Measurements from ENCODE around the gene NR2C2AP. TPM values are rescaled to one million over a fixed set of nuclear protein-coding genes. Genes with fewer than 3 reads are reported as not detected.

NR2C2AP gene
- total RNA-seq, 4 donors from 2014 or later = 7.9 to 22.9 (median 15.7) TPM

- TF ChIP-seq, protein P1, sequence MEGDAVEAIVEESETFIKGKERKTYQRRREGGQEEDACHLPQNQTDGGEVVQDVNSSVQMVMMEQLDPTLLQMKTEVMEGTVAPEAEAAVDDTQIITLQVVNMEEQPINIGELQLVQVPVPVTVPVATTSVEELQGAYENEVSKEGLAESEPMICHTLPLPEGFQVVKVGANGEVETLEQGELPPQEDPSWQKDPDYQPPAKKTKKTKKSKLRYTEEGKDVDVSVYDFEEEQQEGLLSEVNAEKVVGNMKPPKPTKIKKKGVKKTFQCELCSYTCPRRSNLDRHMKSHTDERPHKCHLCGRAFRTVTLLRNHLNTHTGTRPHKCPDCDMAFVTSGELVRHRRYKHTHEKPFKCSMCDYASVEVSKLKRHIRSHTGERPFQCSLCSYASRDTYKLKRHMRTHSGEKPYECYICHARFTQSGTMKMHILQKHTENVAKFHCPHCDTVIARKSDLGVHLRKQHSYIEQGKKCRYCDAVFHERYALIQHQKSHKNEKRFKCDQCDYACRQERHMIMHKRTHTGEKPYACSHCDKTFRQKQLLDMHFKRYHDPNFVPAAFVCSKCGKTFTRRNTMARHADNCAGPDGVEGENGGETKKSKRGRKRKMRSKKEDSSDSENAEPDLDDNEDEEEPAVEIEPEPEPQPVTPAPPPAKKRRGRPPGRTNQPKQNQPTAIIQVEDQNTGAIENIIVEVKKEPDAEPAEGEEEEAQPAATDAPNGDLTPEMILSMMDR (IDR thresholded peaks at IDR 0.05) = no peak
- DNase-seq (ENCODE audit: low spot score) (no peak), ATAC-seq (ENCODE audit: low FRiP score) (no peak)
These were observed 42.7 kb downstream of the NR2C2AP start for GRCh38 chr19:19160461-19161035.

- ATAC-seq (ENCODE audit: low FRiP score) (no peak), DNase-seq (ENCODE audit: low spot score) (no peak)
- TF ChIP-seq, protein P1 (IDR thresholded peaks at IDR 0.05) = no peak
These were observed 43.7 kb downstream of the NR2C2AP start for GRCh38 chr19:19159534-19159933.

GRCh38 chr19:19157808-19158207, 45.4 kb downstream of the NR2C2AP start:
- TF ChIP-seq, protein P1 (IDR thresholded peaks at IDR 0.05) = no peak
- DNase-seq (ENCODE audit: low spot score) = no peak
- ATAC-seq (ENCODE audit: low FRiP score) = no peak

- DNase-seq (ENCODE audit: low spot score) (no peak), ATAC-seq (ENCODE audit: low FRiP score) (no peak)
- TF ChIP-seq, protein P1 (IDR thresholded peaks at IDR 0.05) = no peak
These were observed 47.6 kb downstream of the NR2C2AP start for GRCh38 chr19:19155495-19156219.

DNA sequence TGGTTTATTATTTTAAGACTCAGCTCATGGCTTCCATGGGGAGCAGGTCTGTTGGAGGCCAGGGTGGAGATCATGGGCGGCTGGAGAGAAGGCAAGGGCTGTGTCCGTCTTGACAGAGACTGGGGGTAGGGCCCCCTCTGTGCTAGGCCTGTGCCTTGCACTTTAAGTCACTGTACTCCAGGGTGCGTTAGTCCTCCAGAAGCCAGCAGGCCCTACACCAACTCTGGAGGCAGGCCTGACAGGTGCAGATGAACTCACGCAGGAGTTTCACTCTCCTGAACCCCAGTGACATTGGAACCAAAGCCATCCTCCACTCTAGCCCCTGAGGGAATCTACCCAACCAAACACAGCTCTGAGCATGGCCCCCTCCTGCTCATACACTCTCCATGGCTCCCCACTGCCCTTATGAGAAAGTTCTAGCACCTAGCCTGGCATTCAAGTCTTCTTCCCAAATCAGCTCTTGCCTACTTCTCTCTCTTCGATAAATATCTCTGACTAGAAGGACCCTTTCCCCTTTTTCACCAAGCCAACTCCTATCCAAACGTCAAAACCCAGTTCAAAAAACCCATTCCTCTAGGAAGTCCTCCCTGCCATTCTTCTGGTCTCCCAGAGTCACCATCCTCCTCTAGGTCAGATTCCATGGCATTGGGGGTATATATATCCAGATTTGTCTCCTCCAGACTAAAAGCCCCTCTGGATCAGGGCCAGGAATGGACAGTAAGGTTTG, 48.3 kb downstream of the NR2C2AP start:
- DNase-seq (ENCODE audit: low spot score) (no peak), ATAC-seq (ENCODE audit: low FRiP score) (no peak)
- TF ChIP-seq, protein P1 (IDR thresholded peaks at IDR 0.05) = no peak

- DNase-seq (ENCODE audit: low spot score) (no peak), ATAC-seq (ENCODE audit: low FRiP score) (no peak)
- TF ChIP-seq, protein P1 (IDR thresholded peaks at IDR 0.05) = no peak
These were observed 50.4 kb downstream of the NR2C2AP start for GRCh38 chr19:19152668-19153384.
